ENCODE data around the gene GTF2H4. TPM values are rescaled to one million over a fixed set of nuclear protein-coding genes. Genes with fewer than 3 reads are reported as not detected.

The GTF2H4 gene
- total and polyA plus RNA-seq, 2 of the 8 experiments (the other 6 are each of a cell fraction or from before 2014, with no cell fraction given): 42.3 to 53.4 TPM

DNA sequence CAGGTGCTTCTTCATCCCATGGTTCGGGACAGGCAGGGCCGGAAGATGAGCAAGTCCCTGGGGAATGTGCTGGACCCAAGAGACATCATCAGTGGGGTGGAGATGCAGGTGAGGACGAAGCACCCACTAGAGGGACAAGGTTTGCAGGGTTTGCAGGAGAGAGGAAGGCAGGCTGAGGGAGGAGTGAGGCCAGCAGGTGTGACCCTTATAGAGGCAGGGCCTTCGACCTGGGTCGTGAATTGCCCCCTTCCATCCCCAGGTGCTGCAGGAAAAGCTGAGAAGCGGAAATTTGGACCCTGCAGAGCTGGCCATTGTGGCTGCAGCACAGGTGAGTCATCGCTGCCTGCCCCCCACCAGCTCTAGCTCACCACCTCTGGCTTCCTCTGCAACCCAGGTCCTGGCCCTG is 14.4 kb downstream of the GTF2H4 start:
- peak overlapping the region; percentile 7 for H3K4ac ChIP-seq (replicated peaks; ENCODE audit: insufficient read length, low read depth, low read length)
- H3K18ac ChIP-seq (ENCODE audit: extremely low read depth, low read length): no peak overlapping the region
- no peak overlapping the region for H2BK120ac ChIP-seq (replicated peaks; ENCODE audit: low read depth, low read length)
- H2AK5ac ChIP-seq (ENCODE audit: low read depth, low read length): no peak overlapping the region
- no peak overlapping the region for H2BK12ac ChIP-seq (ENCODE audit: low read depth, low read length)
- H3K23ac ChIP-seq (ENCODE audit: insufficient read length): no peak overlapping the region
- H2BK20ac ChIP-seq (ENCODE audit: low read length): no peak overlapping the region
- H3K4me1 ChIP-seq (replicated peaks in 1 of 4; ENCODE audit: control insufficient read depth in 3 of 4, insufficient read depth in 4 of 4, low read length in 3 of 4): peaks cover 0 to 3% (median under 1%) of the 10 kb centered on the region in 4 experiments; a peak in 2 of 7 replicates
- H3K4me2 ChIP-seq (ENCODE audit: insufficient read depth in 1 of 2, low read depth in 2 of 2, low read length in 2 of 2): no peak overlapping the region; a peak in 1 of 4 replicates
- no peak overlapping the region for H3K27ac ChIP-seq (ENCODE audit: low read depth, low read length)
- WGBS, 2 experiments (ENCODE audit: extremely low coverage in 1 of 2, insufficient coverage in 1 of 2, insufficient read length in 1 of 2, insufficient replicate concordance in 2 of 2, low coverage in 1 of 2, low lambda C conversion rate in 2 of 2, missing lambda C conversion rate in 1 of 2): 79% methylated on average over 7 of the region's 7 CpGs; no CpG with 5 or more reads in 1 of the 2 experiments
- CTCF ChIA-PET (ENCODE audit: partially characterized antibody): interaction anchor here (1.3 to 16.0 kb wide), 3 partner anchors 8 to 161 kb away, joined by 4 to 285 read pairs (median 51); partner anchors contain the start of gene VARS2
- TF ChIP-seq RAD21 (IDR thresholded peaks at IDR 0.05 in 1 of 2, conservative IDR thresholded peaks at IDR 0.05 in 1 of 2; ENCODE audit: low read depth in 2 of 2, low read length in 2 of 2) (0 out of 4 replicates have a peak, but pooled peaks of 1 of the 2 experiments have one; percentile 5), BACH1 (IDR thresholded peaks at IDR 0.05; ENCODE audit: low read length) (no peak), JUND (IDR thresholded peaks at IDR 0.05; ENCODE audit: low read length) (peak; percentile 48; the same call in 1 of the 2 replicates)
- H3K9ac ChIP-seq (replicated peaks in 1 of 4; ENCODE audit: extremely low read depth in 1 of 4, low read depth in 3 of 4, low read length in 3 of 4): no peak overlapping the region
- H3K36me3 ChIP-seq (ENCODE audit: control insufficient read depth in 2 of 4, insufficient read depth in 4 of 4, low read length in 3 of 4): peaks cover 8 to 45% (median 22%) of the 10 kb centered on the region in 4 experiments; a peak in 7 of 8 replicates
- H3K23me2 ChIP-seq (ENCODE audit: low read depth, low read length): no peaks in the 10 kb centered on the region
- H3K27me3 ChIP-seq (replicated peaks in 1 of 4; ENCODE audit: control insufficient read depth in 3 of 4, extremely low read depth in 1 of 4, insufficient read depth in 3 of 4, low read length in 3 of 4): no peaks in the 10 kb centered on the region
- no peak overlapping the region for H2AFZ ChIP-seq (ENCODE audit: low read length)
- no peak for DNase-seq (ENCODE audit: low read depth in 1 of 2, low spot score in 2 of 2)
- H3K79me2 ChIP-seq (ENCODE audit: control insufficient read depth in 1 of 2, insufficient read depth in 2 of 2, low read length in 2 of 2): no peaks in the 10 kb centered on the region
- no peaks in the 10 kb centered on the region for H3K79me1 ChIP-seq (ENCODE audit: low read depth, low read length)
- no peak overlapping the region for H3K56ac ChIP-seq (replicated peaks; ENCODE audit: insufficient read length, low read depth, low read length)
- H3K4me3 ChIP-seq (ENCODE audit: extremely low read depth in 1 of 4, insufficient read depth in 2 of 4, low read depth in 3 of 4, low read length in 4 of 4): no peak overlapping the region
- FAIRE-seq: no peak
- no peak overlapping the region for H2BK15ac ChIP-seq (ENCODE audit: low read length)
- no peak overlapping the region for H3K14ac ChIP-seq (ENCODE audit: insufficient read length)
- no peak overlapping the region for H4K91ac ChIP-seq (replicated peaks; ENCODE audit: insufficient read length, low read length)
- H2BK5ac ChIP-seq (ENCODE audit: low read depth, low read length): peak overlapping the region; percentile 60; the same call in 1 of the 2 replicates
- H4K8ac ChIP-seq (ENCODE audit: extremely low read depth, insufficient read depth, low read length): no peak overlapping the region
- no peak overlapping the region for H4K5ac ChIP-seq (ENCODE audit: insufficient read length, low read depth, low read length)
- POLR2A ChIA-PET (ENCODE audit: partially characterized antibody): interaction anchor here (1.1 to 1.9 kb wide), 3 partner anchors 8 to 21 kb away, joined by 3 to 4 read pairs (median 4); partner anchors contain the start of gene VARS2
- H4K20me1 ChIP-seq (replicated peaks in 1 of 2; ENCODE audit: control insufficient read depth in 1 of 2, insufficient read depth in 2 of 2, low read length in 2 of 2): no peaks in the 10 kb centered on the region
- H3K9me3 ChIP-seq (ENCODE audit: insufficient read depth in 2 of 2, low read depth in 1 of 2, low read length in 1 of 2): no peaks in the 10 kb centered on the region

Measured in H1 (cell line).